GM12864 (cell line): ENCODE measurements around the gene SMDT1.
A peak's percentile ranks its signal among the peaks of the same experiment; 100 is the strongest.
"Not testable (repeated sequence)": the region's sequence is repeated elsewhere in the genome, so short reads cannot be mapped to it uniquely, and the experiment has no call there.

Experiments
- DNase-seq: peaks from one replicate; pipeline ENCODE4 v3.0.0-alpha.2; 2011; ENCODE audit warnings: low read depth
- H3K4me3 ChIP-seq: 2 replicates; pipeline ENCODE4 v1.5.1; 2011; ENCODE audit warnings: mild to moderate bottlenecking, low read depth, low read length, control low read depth
- TF ChIP-seq, protein P1 (sequence below): IDR thresholded peaks from 2 replicates; pipeline ENCODE4 v1.5.1; 2011; ENCODE audit warnings: low read depth, mild to moderate bottlenecking, moderate library complexity, low read length, control low read depth, inconsistent platforms; ENCODE audit errors: missing control alignments

SMDT1 gene

DNA sequence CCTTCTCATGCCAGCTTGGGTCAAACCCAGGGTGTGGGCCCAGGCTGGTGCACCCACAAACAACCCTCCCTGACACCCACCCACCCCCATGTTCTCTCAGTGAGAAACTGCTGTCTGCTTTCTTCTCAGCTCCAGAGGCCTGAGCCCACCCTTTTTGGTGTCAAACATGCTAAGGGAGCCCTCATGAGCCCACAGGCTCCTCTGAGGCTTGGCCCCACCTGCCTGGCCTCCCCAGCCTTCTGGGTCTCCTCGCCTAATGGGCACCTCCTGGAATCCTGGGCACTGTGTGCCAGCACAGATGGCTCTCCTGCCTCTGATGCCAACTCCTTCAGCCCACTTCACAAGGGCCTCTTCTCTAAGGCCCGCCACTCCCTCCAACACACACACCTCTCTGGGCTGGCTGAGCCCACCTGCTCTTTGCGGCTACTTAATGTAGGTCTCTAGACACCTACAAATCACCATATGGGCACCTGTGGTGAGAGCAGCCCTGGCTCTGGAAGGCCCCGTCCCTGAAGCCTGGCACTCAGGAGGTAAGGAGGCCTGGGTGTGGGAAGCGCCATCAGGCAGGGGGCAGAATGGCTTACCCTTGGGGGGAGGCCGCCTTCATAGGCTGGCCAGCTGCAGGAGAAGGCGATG lies 13.3 kb upstream of the SMDT1 start:
- no peak for DNase-seq
- TF ChIP-seq, protein P1, sequence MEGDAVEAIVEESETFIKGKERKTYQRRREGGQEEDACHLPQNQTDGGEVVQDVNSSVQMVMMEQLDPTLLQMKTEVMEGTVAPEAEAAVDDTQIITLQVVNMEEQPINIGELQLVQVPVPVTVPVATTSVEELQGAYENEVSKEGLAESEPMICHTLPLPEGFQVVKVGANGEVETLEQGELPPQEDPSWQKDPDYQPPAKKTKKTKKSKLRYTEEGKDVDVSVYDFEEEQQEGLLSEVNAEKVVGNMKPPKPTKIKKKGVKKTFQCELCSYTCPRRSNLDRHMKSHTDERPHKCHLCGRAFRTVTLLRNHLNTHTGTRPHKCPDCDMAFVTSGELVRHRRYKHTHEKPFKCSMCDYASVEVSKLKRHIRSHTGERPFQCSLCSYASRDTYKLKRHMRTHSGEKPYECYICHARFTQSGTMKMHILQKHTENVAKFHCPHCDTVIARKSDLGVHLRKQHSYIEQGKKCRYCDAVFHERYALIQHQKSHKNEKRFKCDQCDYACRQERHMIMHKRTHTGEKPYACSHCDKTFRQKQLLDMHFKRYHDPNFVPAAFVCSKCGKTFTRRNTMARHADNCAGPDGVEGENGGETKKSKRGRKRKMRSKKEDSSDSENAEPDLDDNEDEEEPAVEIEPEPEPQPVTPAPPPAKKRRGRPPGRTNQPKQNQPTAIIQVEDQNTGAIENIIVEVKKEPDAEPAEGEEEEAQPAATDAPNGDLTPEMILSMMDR: no peak

GRCh38 chr22:42066937-42067336 lies 12.6 kb upstream of the SMDT1 start:
- DNase-seq: no peak
- TF ChIP-seq, protein P1: no peak
- no peak overlapping the region for H3K4me3 ChIP-seq

More for the DNA sequence above, 13.3 kb upstream of the SMDT1 start:
- no peak overlapping the region for H3K4me3 ChIP-seq

- DNase-seq: no peak
- TF ChIP-seq, protein P1: no peak
- no peak overlapping the region for H3K4me3 ChIP-seq
These were observed 11.7 kb upstream of the SMDT1 start for GRCh38 chr22:42067671-42068251.

- no peak overlapping the region for H3K4me3 ChIP-seq
- TF ChIP-seq, protein P1: no peak
- no peak for DNase-seq
These were observed 11.2 kb upstream of the SMDT1 start for GRCh38 chr22:42068291-42068690.

DNA sequence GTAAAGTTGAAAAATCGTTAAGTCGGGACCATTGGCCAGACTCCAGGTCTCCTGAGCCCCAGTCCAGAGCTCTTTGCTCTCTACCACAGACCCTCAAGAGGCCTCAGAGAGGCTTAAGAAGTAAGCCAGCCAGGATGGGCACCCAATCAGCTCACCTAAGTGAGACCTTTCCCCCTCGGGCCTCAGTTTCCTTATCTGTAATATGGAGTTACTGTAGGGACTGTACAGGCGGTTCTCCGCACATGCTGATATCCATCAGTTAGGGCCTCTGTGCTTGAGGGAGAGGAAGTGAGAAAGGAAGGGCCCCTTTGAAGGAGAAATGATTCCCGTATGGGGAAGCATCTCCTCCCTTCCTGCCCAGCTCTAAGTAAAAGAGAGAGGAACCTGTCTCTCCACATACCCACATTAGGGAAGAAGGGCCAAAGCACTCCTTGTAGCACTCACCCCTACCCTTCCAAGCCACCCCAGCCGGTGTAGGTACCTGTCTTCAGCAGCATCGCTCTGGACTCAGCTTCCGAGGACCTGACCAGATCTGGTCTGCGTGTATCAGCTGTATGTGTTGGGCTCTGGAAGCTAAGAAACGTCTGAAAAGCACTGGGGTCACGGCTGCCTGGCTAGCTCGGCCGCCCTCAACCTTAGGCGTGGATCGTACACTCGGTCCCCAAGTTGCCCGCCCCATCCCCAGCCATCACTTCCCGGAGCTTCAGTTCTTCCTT lies 9.5 kb upstream of the SMDT1 start:
- TF ChIP-seq, protein P1: no peak
- H3K4me3 ChIP-seq: peak overlapping the region; percentile 77
- DNase-seq: no peak

DNA sequence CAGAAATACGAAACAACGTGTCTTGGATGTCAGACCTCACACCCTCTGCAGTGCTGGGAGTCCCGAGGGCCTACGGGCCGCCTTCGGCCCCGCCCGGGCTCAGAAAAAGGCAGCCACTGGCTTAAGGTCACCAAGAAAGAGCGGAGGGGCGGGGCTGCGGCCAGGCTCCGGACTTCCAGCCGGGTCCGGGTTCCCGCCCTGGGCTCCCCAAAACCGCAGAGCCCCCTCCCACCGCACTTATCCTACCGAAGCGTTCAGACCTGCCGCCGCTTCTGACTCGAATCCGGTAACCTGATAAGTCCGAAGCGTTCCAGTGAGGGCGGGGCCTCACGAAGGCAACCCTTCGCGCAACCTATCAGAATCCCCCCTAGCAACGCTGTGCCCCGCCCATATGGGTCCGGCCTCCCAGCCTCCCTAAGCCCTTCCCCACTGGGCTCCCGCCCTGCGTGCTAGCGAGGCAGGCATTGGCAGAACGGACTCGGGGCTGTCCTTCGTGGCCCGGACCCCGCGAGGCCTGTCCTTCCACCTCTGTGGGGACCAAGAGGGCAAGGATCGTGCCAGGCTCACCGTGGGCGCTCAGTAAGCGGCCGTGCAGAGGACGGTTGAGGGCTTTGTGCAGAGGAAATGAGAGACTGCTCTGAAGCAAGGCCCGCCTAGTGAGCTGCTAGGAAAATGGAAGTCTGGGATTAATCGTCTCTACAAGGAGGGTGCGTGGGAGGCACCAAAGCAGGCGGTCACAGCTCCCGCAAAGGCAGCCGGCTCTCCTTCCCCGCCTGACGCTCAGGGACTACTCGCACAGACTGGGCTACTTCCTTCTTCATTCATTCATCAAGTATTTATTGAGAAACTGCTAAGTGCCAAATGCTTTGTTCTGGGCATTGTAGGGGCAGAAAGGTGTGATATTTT lies 8.7 kb upstream of the SMDT1 start, which contains the start of gene NAGA:
Gene NAGA, minus strand, starts transcription at position 296 of the 906 bp plus-strand sequence. CDS start 515 bp downstream, outside the sequence.
- peak; percentile 93 for DNase-seq
- H3K4me3 ChIP-seq: peak within 1 kb of the TSS; percentile 77
- TF ChIP-seq, protein P1: no peak

DNA sequence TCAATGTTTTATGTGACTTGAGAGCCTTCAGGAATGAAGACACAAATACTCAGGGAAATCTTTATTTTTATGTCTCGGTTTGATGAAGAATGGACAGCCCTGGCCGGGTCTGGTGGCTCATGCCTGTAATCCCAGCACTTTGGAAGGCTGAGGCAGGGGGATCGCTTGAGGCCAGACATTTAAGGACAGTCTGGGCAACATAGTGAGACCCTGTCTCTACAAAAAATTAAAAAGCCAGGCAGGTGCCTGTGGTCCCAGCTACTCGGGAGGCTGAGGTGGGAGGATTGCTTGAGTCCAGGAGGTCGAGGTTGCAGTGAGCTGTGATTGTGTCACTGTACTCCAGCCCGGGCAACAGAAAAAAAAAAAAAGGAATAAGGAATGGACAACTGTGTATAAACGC lies 8.0 kb upstream of the SMDT1 start:
- H3K4me3 ChIP-seq: peak overlapping the region; percentile 77; the same call in 1 of the 2 replicates
- not testable (repeated sequence) for DNase-seq
